Progenitor cell of endocrine pancreas (in vitro differentiated cells): ENCODE measurements around the gene GLMN. TPM values are rescaled to one million over a fixed set of nuclear protein-coding genes. Genes with fewer than 3 reads are reported as not detected.
"Not testable (repeated sequence)": the region's sequence is repeated elsewhere in the genome, so short reads cannot be mapped to it uniquely, and the experiment has no call there.

Experiments
- DNase-seq: peaks from one replicate; pipeline ENCODE4 v3.0.0; 2021; ENCODE audit warnings: low spot score; ENCODE audit not compliant: unreplicated experiment
- H3K27ac Mint-ChIP-seq: 2 replicates; pipeline ENCODE4 v1.8.0; 2021; ENCODE audit warnings: mild to moderate bottlenecking, moderate library complexity, mixed read lengths
- H3K27me3 Mint-ChIP-seq: 2 replicates; pipeline ENCODE4 v1.8.0; 2021; ENCODE audit warnings: mixed read lengths
- H3K36me3 Mint-ChIP-seq: 2 replicates; pipeline ENCODE4 v1.8.0; 2022; ENCODE audit warnings: mixed read lengths; ENCODE audit not compliant: insufficient read depth
- H3K4me1 Mint-ChIP-seq: 2 replicates; pipeline ENCODE4 v1.8.0; 2021; ENCODE audit warnings: low read depth, mixed read lengths
- H3K4me3 Mint-ChIP-seq: 2 replicates; pipeline ENCODE4 v1.8.0; 2021; ENCODE audit warnings: low read depth, mild to moderate bottlenecking, moderate library complexity, mixed read lengths
- H3K9me3 Mint-ChIP-seq: 2 replicates; pipeline ENCODE4 v1.8.0; 2021; ENCODE audit warnings: low read depth, mixed read lengths
- total RNA-seq: library from RNA; stranded (reverse); gene quantifications from 2 replicates; pipeline ENCODE4 v1.2.1, GENCODE V29; 2021
- TF ChIP-seq, protein P1 (sequence below): fragments of 200-600 bp; sonication (generic); IDR thresholded peaks from one replicate; pipeline ENCODE4 v1.5.0; 2021; ENCODE audit warnings: antibody characterized with exemption, mild to moderate bottlenecking; ENCODE audit not compliant: unreplicated experiment

Gene GLMN
- total RNA-seq, 1 donor from 2014 or later: 18.2 TPM

DNA sequence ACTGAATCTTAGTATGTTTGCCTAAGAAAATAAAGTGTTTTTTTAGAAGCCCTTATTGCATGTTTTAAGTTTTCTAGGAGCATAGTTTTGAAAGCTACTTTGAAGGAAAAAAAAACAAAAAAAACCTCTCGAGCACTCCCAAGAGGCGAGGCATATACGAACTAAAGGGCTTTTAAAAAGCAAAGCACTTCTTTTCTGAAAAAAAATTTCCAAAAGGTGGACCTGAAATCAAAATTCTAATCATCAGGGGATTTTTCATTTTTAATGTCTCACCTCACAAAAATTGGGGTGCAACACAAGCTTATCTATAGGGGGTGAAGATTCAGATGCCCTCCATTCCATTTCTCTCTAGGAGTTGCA lies 594 bp downstream of the GLMN start:
- peaks cover 18% of the 10 kb centered on the region for H3K36me3 Mint-ChIP-seq
- H3K9me3 Mint-ChIP-seq: no peaks in the 10 kb centered on the region
- TF ChIP-seq, protein P1, sequence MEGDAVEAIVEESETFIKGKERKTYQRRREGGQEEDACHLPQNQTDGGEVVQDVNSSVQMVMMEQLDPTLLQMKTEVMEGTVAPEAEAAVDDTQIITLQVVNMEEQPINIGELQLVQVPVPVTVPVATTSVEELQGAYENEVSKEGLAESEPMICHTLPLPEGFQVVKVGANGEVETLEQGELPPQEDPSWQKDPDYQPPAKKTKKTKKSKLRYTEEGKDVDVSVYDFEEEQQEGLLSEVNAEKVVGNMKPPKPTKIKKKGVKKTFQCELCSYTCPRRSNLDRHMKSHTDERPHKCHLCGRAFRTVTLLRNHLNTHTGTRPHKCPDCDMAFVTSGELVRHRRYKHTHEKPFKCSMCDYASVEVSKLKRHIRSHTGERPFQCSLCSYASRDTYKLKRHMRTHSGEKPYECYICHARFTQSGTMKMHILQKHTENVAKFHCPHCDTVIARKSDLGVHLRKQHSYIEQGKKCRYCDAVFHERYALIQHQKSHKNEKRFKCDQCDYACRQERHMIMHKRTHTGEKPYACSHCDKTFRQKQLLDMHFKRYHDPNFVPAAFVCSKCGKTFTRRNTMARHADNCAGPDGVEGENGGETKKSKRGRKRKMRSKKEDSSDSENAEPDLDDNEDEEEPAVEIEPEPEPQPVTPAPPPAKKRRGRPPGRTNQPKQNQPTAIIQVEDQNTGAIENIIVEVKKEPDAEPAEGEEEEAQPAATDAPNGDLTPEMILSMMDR: peak; percentile 41
- no peak for DNase-seq
- H3K4me1 Mint-ChIP-seq: peaks cover 15% of the 10 kb centered on the region
- H3K27ac Mint-ChIP-seq: peak overlapping the region; percentile 100
- peak overlapping the region; percentile 98 for H3K4me3 Mint-ChIP-seq
- H3K27me3 Mint-ChIP-seq: no peaks in the 10 kb centered on the region

DNA sequence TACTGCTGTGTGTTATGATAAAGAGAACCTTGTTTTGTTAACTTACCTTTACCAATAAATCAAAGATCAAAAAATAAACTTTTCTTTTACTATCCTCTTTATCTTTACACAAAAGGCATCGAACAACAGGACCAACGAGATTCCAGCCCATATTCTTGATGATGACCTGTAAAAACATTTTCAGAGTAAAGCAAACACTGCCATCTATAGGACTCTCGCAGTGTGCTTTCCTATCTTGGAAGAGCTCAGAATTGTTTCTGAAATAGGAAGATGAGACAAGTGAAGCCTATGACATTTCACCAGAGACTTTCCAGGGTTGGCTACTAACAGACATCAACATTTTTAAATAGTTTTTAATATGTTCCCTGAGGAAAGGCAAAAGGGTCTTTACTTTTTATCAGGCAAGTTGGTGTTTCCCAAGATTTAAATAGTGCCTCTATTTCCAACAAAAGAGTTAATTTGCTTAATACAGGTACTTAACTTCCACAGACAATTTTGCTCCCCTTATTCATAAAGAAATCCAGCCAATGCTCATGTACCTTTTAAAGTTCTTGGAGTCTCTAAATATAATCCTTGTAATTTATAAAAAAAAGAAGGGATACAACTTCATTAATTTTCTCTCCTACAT lies 7.3 kb downstream of the GLMN start:
- no peak overlapping the region for H3K4me3 Mint-ChIP-seq
- no peaks in the 10 kb centered on the region for H3K9me3 Mint-ChIP-seq
- H3K27me3 Mint-ChIP-seq: no peaks in the 10 kb centered on the region
- H3K36me3 Mint-ChIP-seq: peaks cover 17% of the 10 kb centered on the region
- DNase-seq: no peak
- H3K4me1 Mint-ChIP-seq: no peaks in the 10 kb centered on the region
- H3K27ac Mint-ChIP-seq: no peak overlapping the region
- TF ChIP-seq, protein P1: peak; percentile 60

DNA sequence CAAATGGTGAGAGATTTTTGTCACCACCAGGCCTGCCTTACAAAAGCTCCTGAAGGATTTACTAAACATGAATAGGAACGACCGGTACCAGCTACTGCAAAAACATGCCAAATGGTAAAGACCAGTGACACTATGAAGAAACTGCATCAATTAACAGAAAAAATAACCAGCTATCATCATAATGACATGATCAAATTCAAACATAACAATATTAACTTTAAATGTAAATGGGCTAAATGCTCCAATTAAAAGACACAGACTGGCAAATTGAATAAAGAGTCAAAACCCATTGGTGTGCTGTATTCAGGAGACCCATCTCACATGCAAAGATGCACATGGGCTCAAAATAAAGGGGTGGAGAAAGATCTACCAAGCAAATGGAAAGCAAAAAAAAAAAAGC lies 17.4 kb downstream of the GLMN start:
- H3K27me3 Mint-ChIP-seq, DNase-seq, H3K27ac Mint-ChIP-seq, H3K4me3 Mint-ChIP-seq, H3K9me3 Mint-ChIP-seq, H3K4me1 Mint-ChIP-seq: not testable (repeated sequence)
- peaks cover 54% of the 10 kb centered on the region for H3K36me3 Mint-ChIP-seq

DNA sequence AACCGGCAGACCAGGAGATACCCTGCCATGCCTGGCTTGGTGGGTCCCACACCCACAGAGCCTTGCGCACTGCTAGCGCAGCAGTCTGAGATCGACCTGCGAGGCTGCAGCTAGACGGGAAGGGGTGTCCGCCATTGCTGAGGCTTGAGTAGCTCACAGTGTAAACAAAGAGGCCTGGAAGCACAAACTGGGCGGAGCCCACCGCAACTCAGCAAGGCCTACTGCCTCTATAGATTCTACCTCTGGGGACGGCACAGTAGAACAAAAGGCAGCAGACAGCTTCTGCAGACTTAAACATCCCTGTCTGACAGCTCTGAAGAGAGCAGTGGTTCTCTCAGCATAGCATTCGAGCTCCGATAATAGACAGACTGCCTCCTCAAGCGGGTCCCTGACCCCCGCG lies 19.0 kb downstream of the GLMN start:
- peaks cover 44% of the 10 kb centered on the region for H3K36me3 Mint-ChIP-seq

DNA sequence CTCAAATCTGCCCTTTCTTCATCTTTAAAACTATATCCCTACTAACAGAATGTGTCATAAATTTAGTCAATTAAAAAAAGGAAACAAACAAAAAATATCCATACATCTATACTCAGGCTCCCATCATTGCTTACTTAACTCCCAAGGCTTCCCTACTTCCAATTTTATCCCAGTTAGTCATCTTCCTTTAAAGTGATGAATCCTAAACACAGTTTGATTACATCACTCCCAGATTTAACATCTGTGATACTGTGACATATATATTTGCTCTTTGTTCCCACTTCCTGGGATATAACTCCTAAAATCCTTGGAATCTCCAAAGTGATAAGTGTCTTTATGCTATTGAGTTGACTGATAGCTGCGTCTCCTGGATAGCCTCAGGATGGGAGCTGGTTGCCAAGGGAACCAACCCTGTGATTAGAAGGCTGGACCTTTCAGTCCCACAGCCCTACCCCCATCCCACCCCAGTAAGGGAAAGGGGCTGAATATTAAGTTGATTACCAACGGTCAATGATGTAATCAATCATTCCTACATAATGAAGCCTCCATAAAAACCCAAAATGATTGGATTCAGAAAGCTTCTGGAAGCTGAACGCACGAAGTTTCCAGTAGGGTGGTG lies 21.6 kb downstream of the GLMN start:
- Mint-ChIP-seq H3K4me1 (no peaks in the 10 kb centered on the region), H3K36me3 (peaks cover 31% of the 10 kb centered on the region), H3K9me3 (no peaks in the 10 kb centered on the region), H3K27me3 (no peaks in the 10 kb centered on the region), H3K4me3 (no peak overlapping the region), H3K27ac (no peak overlapping the region)
- TF ChIP-seq, protein P1: no peak
- DNase-seq: no peak

More for the DNA sequence above, 19.0 kb downstream of the GLMN start:
- H3K27me3 Mint-ChIP-seq, H3K27ac Mint-ChIP-seq, H3K9me3 Mint-ChIP-seq, H3K4me1 Mint-ChIP-seq, DNase-seq, H3K4me3 Mint-ChIP-seq: not testable (repeated sequence)

DNA sequence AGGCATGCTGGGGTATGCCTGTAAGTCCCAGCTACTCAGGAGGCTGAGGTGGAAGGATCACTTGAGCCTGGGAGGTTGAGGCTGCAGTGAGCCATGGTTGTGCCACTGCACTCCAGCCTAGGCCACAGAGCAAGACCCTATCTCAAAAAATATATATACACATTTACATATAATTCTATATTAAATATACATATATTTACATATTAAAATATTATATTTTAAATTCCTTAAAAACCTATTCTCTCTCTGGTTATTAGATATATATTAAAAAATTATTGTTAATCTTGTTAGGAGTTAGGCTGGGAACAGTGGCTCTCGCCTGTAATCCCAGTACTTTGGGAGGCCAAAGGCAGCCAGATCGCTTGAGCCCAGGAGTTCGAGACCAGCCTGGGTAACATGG lies 22.7 kb downstream of the GLMN start:
- Mint-ChIP-seq H3K4me3 (no peak overlapping the region), H3K4me1 (no peaks in the 10 kb centered on the region), H3K9me3 (no peaks in the 10 kb centered on the region), H3K27ac (no peak overlapping the region), H3K27me3 (no peaks in the 10 kb centered on the region), H3K36me3 (peaks cover 24% of the 10 kb centered on the region)
- TF ChIP-seq, protein P1: no peak
- no peak for DNase-seq
